KG1 (cell line): ENCODE measurements around the gene UGT2B10.

Experiments
- DNase-seq: peaks from one replicate; lab custom pipeline; 2025; lab: John Stamatoyannopoulos, UW

UGT2B10 gene

GRCh38 chr4:68871809-68872642, 56.2 kb downstream of the UGT2B10 start:
- DNase-seq = no peak

GRCh38 chr4:68872643-68873502, 57.1 kb downstream of the UGT2B10 start:
- no peak for DNase-seq

GRCh38 chr4:68874507-68874906, 58.7 kb downstream of the UGT2B10 start:
- DNase-seq = no peak

GRCh38 chr4:68877555-68877954, 61.8 kb downstream of the UGT2B10 start:
- DNase-seq = no peak

GRCh38 chr4:68878048-68878447, 62.3 kb downstream of the UGT2B10 start:
- DNase-seq = no peak
